MM.1S (cell line): ENCODE measurements around the gene SPDYE2B.
A peak's percentile ranks its signal among the peaks of the same experiment; 100 is the strongest.
"Not testable (repeated sequence)": the region's sequence is repeated elsewhere in the genome, so short reads cannot be mapped to it uniquely, and the experiment has no call there.

Experiments used
- DNase-seq: peaks from one replicate; pipeline ENCODE4 v3.0.0-alpha.2; 2015
- H2AFZ ChIP-seq: fragments of 300-600 bp; sonication (generic); 2 replicates; pipeline ENCODE4 v1.6.0; 2016; ENCODE audit warnings: antibody characterized with exemption, low read length
- H3F3A ChIP-seq: fragments of 300-600 bp; sonication (generic); 2 replicates; pipeline ENCODE4 v1.6.1; 2016; ENCODE audit warnings: mild to moderate bottlenecking, antibody characterized with exemption, low read length, moderate library complexity, mixed read lengths; ENCODE audit not compliant: insufficient read depth
- H3K27ac ChIP-seq: fragments of 300-600 bp; sonication (generic); 2 replicates; pipeline ENCODE4 v1.5.1; 2016; ENCODE audit warnings: mild to moderate bottlenecking, low read length
- H3K27me3 ChIP-seq: fragments of 300-600 bp; sonication (generic); replicated peaks from 2 replicates; pipeline ENCODE4 v1.6.0; 2016; ENCODE audit warnings: low read length; ENCODE audit not compliant: insufficient read depth
- H3K36me3 ChIP-seq: fragments of 300-600 bp; sonication (generic); replicated peaks from 2 replicates; pipeline ENCODE4 v1.6.1; 2016; ENCODE audit warnings: mild to moderate bottlenecking, low read length, mixed read lengths; ENCODE audit not compliant: insufficient read depth
- H3K4me1 ChIP-seq: fragments of 300-600 bp; sonication (generic); 2 replicates; pipeline ENCODE4 v1.6.1; 2016; ENCODE audit warnings: low read length, mixed read lengths
- H3K4me2 ChIP-seq: fragments of 300-600 bp; sonication (generic); 2 replicates; pipeline ENCODE4 v1.6.0; 2016; ENCODE audit warnings: low read depth, low read length
- H3K4me3 ChIP-seq: fragments of 300-600 bp; sonication (generic); 2 replicates; pipeline ENCODE4 v1.5.1; 2016; ENCODE audit warnings: low read length, mixed read lengths
- H3K79me2 ChIP-seq: fragments of 300-600 bp; sonication (generic); 2 replicates; pipeline ENCODE4 v1.6.1; 2016; ENCODE audit warnings: mixed run types, low read length, mixed read lengths
- H3K9ac ChIP-seq: fragments of 300-600 bp; sonication (generic); 2 replicates; pipeline ENCODE4 v1.6.1; 2016; ENCODE audit warnings: low read length, mixed read lengths
- H3K9me2 ChIP-seq: fragments of 300-600 bp; sonication (generic); replicated peaks from 2 replicates; pipeline ENCODE4 v1.6.1; 2016; ENCODE audit warnings: mild to moderate bottlenecking, low read length, mixed read lengths; ENCODE audit not compliant: insufficient read depth
- H3K9me3 ChIP-seq: fragments of 300-600 bp; sonication (generic); replicated peaks from 2 replicates; pipeline ENCODE4 v1.6.1; 2016; ENCODE audit warnings: mild to moderate bottlenecking, low read length, mixed read lengths; ENCODE audit not compliant: insufficient read depth
- H4K20me1 ChIP-seq: fragments of 300-600 bp; sonication (generic); 2 replicates; pipeline ENCODE4 v1.6.1; 2016; ENCODE audit warnings: mild to moderate bottlenecking, low read length, moderate library complexity, mixed read lengths; ENCODE audit not compliant: insufficient read depth

The SPDYE2B gene

GRCh38 chr7:102647813-102648212, 2.3 kb upstream of the SPDYE2B start:
- not testable (repeated sequence) for H3K36me3 ChIP-seq, H3K4me3 ChIP-seq

GRCh38 chr7:102664765-102665164, 14.6 kb downstream of the SPDYE2B start:
- H3K27ac ChIP-seq, H4K20me1 ChIP-seq, H3K79me2 ChIP-seq, H3K4me2 ChIP-seq, H3K36me3 ChIP-seq, H3K9me2 ChIP-seq, H3K4me1 ChIP-seq, H3K27me3 ChIP-seq, DNase-seq, H3K4me3 ChIP-seq, H3K9ac ChIP-seq, H2AFZ ChIP-seq, H3F3A ChIP-seq, H3K9me3 ChIP-seq: not testable (repeated sequence)

More at GRCh38 chr7:102647813-102648212, 2.3 kb upstream of the SPDYE2B start:
- not testable (repeated sequence) for H2AFZ ChIP-seq, DNase-seq, H3K27me3 ChIP-seq, H3K9me2 ChIP-seq, H3K9ac ChIP-seq, H3K4me1 ChIP-seq, H3K4me2 ChIP-seq, H3F3A ChIP-seq, H3K27ac ChIP-seq, H3K79me2 ChIP-seq, H3K9me3 ChIP-seq, H4K20me1 ChIP-seq

DNA sequence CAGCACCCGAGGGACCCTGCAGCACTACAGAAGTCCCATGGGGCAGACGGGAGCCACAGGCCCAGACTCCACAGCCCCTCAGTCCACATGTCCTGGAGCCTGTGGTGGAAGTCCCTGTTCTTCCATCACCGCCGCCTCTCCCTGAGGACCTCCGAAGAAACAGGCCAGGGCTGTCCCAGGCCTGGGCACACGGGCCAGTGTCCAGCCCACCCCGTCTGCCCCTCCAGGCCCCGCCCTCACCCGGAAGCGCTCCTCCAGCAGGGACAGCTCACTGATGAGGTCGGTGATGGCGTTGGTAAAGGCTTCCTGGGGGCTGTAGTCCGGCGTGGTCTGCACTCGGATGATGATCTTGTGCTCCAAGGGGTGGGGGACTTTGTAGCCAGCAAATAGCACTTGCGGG, 16.7 kb downstream of the SPDYE2B start:
- not testable (repeated sequence) for H3K9me2 ChIP-seq, H2AFZ ChIP-seq, H3K27me3 ChIP-seq

GRCh38 chr7:102667523-102667922, 17.4 kb downstream of the SPDYE2B start:
- not testable (repeated sequence) for H3K9me2 ChIP-seq

More for the DNA sequence above, 16.7 kb downstream of the SPDYE2B start:
- not testable (repeated sequence) for H3K4me3 ChIP-seq, H3F3A ChIP-seq, H3K36me3 ChIP-seq, DNase-seq, H3K9ac ChIP-seq, H3K9me3 ChIP-seq, H3K27ac ChIP-seq, H3K79me2 ChIP-seq, H3K4me1 ChIP-seq, H3K4me2 ChIP-seq, H4K20me1 ChIP-seq

DNA sequence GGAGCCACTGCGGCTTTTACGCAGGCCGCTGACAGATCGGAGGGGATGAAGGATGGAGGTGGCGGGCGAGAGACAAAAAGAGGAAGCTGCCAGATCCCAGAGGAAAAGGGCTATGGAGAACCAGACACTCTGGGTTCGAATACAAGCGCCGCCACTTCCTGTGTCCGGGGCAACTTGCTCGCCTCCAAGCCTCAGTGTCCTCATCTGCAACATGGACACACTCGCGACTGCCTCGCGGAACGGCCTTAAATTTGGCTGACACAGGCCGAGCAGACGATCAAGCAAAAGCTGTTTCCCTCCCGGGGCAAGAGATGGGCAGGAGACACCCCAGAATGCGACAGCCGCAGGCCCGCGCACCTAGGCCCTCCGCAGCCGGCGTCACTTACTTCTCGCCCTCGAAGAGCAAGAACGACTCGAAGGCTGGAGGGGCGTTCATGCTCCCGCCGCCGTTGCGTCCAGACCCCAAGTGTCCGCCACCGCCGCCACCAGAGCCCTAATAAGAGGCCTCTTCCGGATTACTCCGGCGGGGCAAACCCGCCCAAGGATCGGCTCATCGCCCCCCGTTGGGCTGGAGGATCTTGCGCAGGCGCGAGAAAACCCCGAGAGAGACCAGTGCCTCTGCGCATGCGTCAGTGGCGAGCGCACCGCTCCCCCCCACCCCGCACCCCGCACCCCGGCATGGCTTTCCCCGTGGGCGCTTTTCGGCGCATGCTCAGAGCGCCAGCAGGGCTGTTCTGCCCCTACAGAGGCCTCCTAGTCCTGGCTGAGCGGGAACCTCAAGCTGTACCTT, 21.2 kb downstream of the SPDYE2B start, which contains the start of gene POLR2J2:
TSS of gene POLR2J2 (minus strand) at position 498 of the 790 bp plus-strand sequence. CDS start at position 436, 62 bp downstream.
- not testable (repeated sequence) for H3K27me3 ChIP-seq, H3F3A ChIP-seq, H3K27ac ChIP-seq, H4K20me1 ChIP-seq, H3K4me2 ChIP-seq, H3K4me3 ChIP-seq, H2AFZ ChIP-seq, H3K36me3 ChIP-seq, H3K4me1 ChIP-seq, H3K79me2 ChIP-seq, H3K9me2 ChIP-seq, H3K9me3 ChIP-seq, H3K9ac ChIP-seq
- peak; percentile 69 for DNase-seq

More at GRCh38 chr7:102667523-102667922, 17.4 kb downstream of the SPDYE2B start:
- not testable (repeated sequence) for H3K4me2 ChIP-seq, H3K9me3 ChIP-seq, H3K36me3 ChIP-seq, H3K79me2 ChIP-seq, H3K9ac ChIP-seq, H4K20me1 ChIP-seq, H3F3A ChIP-seq, H3K27me3 ChIP-seq, H3K4me1 ChIP-seq, H2AFZ ChIP-seq, H3K4me3 ChIP-seq, DNase-seq, H3K27ac ChIP-seq

- H3K9ac ChIP-seq, H3K9me2 ChIP-seq, H3K4me3 ChIP-seq, H3K36me3 ChIP-seq, H4K20me1 ChIP-seq, H3K27ac ChIP-seq, H3K79me2 ChIP-seq, H3K9me3 ChIP-seq, H3K4me2 ChIP-seq, H3K27me3 ChIP-seq, H3K4me1 ChIP-seq, H3F3A ChIP-seq, H2AFZ ChIP-seq, DNase-seq: not testable (repeated sequence)
Measured at GRCh38 chr7:102671956-102672307, 21.8 kb downstream of the SPDYE2B start.

GRCh38 chr7:102673447-102674067, 23.4 kb downstream of the SPDYE2B start:
- H3K4me2 ChIP-seq, H3K27me3 ChIP-seq, H4K20me1 ChIP-seq, H3K79me2 ChIP-seq, H3K9ac ChIP-seq, H3K27ac ChIP-seq, DNase-seq, H3F3A ChIP-seq, H3K9me2 ChIP-seq, H3K9me3 ChIP-seq, H3K36me3 ChIP-seq, H2AFZ ChIP-seq, H3K4me1 ChIP-seq, H3K4me3 ChIP-seq: not testable (repeated sequence)

- DNase-seq, H4K20me1 ChIP-seq, H3K79me2 ChIP-seq, H3K9ac ChIP-seq, H3K4me3 ChIP-seq, H3K27me3 ChIP-seq, H3K9me2 ChIP-seq, H3F3A ChIP-seq, H2AFZ ChIP-seq, H3K4me1 ChIP-seq, H3K27ac ChIP-seq, H3K36me3 ChIP-seq, H3K9me3 ChIP-seq, H3K4me2 ChIP-seq: not testable (repeated sequence)
Measured at GRCh38 chr7:102675545-102675944, 25.4 kb downstream of the SPDYE2B start.
